HG03342 (cell line): ENCODE data around the gene BGLAP.

Source experiments
- ATAC-seq: cut with Tn5 transposase; IDR thresholded peaks from one replicate; pipeline ENCODE4 v1.9.1; 2021; ENCODE audit warnings: mild to moderate bottlenecking, moderate library complexity; ENCODE audit not compliant: unreplicated experiment

Gene BGLAP

DNA sequence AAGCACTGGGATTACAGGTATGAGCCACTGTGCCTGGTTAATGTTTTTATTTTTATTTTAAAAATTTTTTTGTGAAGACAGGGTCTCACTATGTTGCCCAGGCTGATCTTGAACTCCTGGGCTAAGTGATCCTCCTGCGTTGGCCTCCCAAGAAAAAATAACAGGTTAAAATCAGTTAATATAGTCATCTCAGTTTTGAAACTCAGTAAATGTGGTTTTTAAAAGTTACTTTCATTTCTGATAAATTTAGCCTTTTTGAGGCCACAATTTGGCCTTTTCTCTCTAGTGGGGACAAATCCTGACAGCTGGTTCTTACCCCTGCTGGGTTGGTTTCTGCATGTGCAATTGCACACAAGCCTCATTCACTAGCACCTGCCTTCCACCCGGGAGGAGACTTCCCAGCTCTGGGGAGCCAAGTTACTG lies 15.9 kb upstream of the BGLAP start:
- ATAC-seq = peak; percentile 64

DNA sequence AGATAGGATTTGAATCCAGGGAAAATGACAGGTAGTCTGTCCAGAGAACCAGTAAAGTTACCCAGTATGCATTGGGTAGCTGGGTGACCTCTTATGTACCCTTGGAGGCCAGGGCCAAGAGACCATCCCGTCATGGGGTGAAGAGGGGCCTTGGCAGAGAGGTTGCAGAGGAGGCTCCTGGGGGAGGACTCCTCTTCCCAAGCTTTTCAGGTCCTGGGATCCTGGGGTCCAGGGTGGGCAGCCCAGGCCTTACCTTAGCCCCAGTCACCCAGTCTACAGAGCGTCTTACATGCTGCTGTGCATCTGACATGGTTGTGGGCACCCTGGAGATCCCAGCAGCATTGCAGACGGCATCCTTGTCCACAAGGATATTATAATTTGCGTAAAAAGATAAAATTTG lies 15.2 kb upstream of the BGLAP start:
- peak; percentile 4 for ATAC-seq

DNA sequence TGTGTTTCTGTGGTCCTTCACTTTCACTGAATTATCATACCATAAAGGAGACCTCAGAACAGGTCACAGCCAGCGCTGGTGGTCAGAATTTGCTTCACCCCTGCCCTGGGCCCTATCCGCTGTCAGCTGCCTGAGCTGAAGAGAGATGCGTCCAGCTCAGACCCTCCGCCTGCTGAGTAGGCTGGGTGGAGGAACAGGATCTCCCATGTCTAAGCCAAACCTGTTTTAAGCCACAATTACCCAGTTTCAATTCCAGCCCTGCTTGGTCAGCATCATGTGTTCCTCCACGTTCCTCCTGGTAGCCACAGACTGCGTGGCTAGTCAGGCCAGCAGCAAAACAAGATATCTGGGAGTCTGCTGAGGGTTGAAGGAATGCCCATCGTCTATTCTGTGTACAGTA lies 13.5 kb upstream of the BGLAP start:
- ATAC-seq = no peak

DNA sequence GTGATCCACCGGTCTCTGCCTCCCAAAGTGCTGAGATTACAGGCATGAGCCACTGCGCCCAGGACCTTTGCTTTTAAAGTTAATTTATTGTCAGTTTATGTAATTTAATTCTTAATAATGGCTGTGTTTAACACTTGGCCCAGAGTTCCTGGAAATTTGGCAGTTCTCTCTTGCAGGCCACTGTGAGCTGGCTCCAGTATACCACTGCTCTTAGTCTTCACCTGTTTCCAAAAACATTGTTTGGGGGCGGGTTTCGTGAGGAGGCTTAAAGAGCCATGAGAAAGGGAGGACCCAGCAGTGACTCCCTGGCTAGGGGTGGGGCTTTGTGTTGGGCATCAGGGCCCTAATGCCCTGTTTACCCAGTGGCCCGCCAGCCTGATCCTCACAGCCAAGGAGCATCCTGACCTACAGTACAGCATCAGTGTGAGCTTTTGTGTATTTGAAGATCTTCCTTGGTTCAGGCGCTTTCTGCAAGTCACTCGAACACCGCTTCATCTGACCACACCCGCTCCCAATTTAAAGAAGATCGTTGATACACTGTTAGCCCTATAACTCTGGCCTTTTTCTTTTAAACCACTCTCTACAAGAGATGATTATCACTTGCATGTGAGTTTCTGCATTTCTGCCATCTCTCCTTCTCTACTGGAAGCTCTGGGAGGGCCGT lies 12.0 kb upstream of the BGLAP start:
- ATAC-seq = no peak

DNA sequence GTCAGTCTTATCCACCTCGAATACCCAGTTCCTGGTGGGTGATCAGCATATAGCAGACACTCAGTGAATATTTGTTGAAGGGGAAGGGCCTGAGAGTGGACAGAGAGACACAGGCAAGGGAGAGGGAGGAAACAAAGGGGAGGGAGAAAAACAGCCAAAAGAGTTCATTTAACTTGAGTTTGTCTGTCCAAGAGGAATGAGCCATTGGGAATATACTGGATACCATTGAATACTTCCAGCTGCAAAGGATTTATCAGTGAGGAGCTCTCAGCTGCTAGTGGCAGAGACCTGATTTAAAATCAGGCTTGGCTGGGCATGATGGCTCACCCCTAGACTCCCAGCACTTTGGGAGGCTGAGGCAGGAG lies 11.5 kb upstream of the BGLAP start:
- ATAC-seq = no peak

DNA sequence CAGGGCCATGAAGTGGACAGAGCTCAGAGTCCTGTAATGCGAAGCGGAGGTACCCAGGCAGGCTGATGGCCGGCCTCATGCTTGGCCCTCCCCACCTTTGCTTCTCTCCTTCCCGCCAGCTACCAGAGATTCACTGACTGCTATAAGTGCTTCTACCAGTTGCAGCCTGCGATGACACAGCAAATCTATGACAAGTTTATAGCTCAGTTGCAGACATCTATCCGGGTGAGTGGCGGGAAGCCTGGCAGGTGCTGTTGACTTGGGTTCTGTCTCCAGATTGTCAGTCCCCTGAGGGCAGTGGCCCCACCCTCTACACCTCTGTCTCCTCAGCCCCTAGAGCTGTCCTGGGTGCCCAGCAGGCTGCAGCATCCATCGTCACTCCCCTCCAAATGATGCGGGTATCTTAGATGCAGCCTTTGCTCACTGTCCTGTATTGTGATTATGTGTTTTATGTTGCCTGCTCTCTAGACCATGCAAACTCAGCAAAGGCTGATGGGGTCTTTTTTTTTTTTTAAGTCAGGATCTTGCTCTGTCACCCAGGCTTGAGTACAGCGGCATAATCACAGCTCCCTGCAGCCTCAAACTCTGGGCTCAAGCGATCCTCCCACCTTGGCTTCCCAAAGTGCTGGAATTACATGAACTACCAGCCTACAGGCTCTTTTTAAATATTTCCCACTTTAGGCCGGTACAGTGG lies 9.6 kb upstream of the BGLAP start:
- ATAC-seq = no peak

DNA sequence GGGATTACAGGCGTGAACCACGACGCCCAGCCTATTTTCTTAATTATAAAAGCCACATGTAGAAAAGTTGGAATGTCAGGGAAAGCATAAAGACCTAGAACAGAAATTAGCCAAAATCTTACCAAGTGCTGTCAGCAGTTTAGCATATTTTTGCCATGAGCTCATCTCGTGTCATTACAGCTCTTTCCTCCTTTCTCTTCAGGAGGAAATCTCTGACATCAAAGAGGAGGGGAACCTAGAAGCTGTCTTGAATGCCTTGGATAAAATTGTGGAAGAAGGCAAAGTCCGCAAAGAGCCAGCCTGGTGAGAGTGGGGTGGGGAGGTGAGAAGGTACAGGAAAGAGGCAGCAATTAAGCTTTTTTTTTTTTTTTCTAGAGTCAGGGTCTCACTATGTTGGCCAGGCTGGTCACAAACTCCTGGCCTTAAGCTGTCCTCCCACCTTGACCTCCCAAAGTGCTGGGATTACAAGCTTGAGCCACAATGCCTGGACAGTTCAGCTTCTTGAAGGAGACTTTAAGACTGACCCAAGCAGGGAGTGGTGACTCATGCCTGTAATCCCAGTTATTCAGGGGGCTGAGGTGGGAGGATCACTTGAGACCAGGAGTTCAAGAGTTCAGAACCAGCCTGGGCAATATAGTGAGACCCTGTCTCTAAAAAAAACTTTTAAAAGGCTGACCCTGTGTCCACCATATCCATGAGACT lies 8.4 kb upstream of the BGLAP start:
- ATAC-seq = no peak

DNA sequence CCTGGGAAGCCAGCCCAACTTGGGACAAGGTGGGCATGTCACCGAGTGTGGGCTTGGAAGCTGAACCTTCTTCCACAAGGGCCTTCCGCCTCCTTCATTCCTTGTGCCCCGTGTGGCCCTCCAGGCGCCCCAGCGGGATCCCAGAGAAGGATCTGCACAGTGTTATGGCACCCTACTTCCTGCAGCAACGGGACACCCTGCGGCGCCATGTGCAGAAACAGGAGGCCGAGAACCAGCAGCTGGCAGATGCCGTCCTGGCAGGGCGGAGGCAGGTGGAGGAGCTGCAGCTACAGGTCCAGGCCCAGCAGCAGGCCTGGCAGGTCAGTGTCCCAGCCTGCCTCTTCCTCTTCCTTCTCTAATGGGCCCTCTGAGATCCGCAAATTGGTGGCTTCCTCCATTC lies 5.8 kb upstream of the BGLAP start:
- no peak for ATAC-seq

DNA sequence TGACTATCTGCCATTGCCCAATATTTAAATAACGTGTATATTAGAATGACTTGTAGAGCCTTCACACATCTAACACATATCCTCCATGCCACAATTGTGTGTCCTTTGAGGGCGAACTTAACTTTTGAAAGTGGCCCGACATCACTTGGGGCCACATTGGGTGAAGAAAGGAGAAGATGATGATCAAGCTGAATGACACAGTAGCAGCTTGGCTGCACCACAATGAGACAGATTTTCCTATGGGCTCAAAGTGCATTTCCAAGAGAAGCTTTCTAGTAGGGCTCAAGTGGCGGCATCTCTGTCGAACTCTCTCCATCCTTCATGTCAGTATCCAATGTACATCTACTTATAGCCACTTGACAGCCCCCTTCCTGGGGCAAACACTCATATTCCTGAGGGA lies 3.7 kb upstream of the BGLAP start:
- no peak for ATAC-seq

DNA sequence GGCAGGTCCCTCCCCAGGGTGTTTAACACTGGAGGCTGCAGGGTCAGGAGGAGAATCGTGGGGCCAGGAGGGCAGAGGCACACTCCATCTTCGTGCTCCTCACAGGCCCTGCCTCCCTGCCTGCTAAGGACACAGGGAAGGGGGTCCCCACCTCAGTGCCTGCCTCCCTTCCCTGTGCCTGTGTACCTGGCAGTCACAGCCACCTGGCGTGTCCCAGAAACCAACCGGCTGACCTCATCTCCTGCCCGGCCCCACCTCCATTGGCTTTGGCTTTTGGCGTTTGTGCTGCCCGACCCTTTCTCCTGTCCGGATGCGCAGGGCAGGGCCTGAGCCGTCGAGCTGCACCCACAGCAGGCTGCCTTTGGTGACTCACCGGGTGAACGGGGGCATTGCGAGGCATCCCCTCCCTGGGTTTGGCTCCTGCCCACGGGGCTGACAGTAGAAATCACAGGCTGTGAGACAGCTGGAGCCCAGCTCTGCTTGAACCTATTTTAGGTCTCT lies 623 bp upstream of the BGLAP start:
- no peak for ATAC-seq

DNA sequence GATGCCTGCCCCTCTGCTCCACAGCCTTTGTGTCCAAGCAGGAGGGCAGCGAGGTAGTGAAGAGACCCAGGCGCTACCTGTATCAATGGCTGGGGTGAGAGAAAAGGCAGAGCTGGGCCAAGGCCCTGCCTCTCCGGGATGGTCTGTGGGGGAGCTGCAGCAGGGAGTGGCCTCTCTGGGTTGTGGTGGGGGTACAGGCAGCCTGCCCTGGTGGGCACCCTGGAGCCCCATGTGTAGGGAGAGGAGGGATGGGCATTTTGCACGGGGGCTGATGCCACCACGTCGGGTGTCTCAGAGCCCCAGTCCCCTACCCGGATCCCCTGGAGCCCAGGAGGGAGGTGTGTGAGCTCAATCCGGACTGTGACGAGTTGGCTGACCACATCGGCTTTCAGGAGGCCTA lies 754 bp downstream of the BGLAP start:
- no peak for ATAC-seq

DNA sequence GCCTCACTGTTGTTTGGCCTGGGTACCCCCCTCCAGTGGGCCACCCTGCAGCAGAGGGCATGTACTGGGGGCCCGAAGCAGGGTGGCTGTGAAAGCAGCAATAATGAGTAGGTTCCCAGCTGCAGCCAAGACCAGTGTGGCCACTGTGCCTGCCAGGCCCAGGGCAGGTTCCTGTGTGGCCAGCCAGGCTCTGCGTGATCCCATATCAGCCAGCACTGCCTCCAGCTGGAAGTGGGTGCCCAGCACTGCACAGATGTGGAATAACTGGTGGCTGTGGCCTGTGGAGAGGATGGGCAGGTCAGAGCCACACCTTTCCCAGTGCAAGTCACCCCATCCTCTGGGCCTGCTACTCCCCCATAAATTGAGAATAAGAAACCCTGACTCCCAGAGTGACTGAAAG lies 2.1 kb downstream of the BGLAP start:
- no peak for ATAC-seq

DNA sequence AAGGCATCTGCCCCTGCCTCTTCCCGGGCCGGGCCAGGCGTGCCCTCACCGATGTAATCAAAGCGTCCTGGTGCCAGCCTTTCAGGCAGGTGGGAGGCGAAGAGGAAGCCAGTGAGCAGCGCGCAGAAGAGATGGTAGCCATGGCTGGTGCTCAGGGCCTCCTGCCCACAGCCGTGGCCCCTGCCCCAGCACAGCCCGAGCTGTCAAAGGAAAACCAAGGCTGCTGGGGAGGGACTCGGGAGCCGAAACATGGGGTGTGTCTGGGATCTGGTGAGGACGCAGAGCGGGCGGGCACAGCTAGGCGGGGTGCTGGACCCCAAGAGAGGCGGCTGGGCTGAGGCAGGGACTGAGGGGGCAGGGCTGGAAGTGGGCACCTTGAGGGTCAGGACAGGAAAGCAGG lies 2.7 kb downstream of the BGLAP start:
- ATAC-seq = no peak

DNA sequence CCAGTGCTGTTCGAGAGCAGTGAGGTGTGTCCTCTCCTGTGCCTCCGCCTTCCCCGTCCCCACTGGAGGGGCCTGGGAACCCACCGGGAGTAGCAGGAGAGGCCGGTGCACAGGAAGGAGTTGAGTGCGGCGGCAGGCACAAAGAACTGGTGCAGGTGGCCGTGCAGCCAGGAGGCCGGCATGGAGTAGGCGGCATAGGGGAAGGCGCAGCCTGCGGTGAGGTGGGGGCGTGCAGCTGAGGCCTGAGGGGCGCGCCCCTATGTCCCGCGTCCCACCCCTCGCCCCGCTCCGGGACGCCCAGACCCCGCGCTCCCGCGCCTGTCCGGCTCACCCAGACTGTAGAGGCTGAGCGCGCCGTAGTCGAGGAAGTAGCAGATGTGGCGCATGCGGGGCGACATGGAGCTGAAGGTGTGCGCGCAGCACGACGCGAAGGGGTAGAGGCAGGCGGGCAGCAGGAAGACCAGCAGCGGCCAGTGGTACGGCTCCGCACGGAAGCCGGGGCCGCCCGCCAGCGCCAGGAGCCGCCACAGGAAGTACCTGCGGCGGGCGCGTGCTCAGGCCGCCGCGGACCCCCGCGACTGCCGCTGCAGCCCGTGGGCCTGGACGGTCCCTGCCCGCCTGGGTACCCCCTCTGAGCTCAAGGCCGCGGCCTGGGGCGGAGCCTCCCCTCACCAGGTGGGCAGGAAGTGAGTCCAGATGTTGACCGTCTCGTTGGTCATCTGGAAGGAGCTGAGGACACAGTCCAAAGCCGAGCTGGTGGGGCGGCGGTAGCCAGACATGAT lies 3.7 kb downstream of the BGLAP start:
- no peak for ATAC-seq

DNA sequence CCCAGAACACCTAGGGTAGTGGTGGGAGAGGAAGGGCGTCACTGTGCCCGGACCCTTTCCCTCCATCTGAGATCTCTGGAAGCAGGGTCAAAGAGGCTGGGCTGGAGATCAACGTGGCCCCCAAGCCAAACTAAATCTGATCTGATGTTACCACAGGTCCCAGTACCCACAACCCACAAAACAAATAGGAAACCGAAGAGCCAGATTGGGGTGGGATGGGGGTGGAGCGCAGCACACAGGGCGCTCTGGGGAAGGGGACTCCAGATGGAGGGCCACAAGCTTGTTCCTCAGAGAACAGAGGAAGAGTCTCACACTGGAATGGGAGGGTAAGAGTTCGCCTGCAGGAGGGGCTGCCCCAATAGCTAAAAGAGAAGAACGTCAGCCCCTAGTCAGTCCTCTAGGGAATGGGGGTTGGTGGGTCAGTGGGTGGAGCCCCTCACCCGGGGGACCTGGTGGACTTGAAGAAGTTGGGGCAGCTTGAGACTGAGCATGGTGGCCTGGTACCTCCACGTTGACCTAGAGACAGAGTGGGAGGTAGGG lies 4.3 kb downstream of the BGLAP start:
- no peak for ATAC-seq

DNA sequence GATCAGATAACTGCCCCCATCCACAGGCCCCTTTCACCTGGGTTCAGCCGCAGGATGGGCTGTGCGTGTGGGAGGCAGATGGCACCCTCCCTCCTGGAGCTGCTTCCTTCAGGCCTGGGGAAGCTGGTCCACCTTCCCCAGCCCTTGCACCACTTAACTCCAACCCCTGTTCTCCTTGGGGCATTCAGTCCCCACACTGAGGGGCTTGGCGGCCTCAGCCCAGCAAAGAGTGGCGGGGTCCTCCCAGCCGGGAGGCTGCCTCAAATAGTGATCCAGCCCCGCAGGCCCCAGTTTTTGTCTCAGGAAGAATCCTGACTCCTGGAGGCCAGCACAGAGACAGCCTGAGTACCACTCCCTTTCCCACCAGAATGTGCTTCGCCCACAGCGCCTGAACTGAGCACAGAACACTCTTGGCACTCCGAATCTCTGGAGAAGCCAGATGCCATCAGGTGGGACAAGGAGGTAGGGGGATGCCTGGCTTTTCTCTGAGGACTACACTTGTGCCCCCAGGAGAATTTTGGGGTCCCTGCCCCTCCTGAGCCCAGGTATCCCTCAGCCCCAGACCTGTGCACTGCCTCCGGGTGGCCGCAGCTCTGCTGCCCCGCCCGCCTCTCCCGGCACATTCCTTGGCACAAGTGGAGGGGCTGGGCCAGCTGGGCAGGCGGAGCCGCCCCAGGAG lies 4.9 kb downstream of the BGLAP start:
- no peak for ATAC-seq

DNA sequence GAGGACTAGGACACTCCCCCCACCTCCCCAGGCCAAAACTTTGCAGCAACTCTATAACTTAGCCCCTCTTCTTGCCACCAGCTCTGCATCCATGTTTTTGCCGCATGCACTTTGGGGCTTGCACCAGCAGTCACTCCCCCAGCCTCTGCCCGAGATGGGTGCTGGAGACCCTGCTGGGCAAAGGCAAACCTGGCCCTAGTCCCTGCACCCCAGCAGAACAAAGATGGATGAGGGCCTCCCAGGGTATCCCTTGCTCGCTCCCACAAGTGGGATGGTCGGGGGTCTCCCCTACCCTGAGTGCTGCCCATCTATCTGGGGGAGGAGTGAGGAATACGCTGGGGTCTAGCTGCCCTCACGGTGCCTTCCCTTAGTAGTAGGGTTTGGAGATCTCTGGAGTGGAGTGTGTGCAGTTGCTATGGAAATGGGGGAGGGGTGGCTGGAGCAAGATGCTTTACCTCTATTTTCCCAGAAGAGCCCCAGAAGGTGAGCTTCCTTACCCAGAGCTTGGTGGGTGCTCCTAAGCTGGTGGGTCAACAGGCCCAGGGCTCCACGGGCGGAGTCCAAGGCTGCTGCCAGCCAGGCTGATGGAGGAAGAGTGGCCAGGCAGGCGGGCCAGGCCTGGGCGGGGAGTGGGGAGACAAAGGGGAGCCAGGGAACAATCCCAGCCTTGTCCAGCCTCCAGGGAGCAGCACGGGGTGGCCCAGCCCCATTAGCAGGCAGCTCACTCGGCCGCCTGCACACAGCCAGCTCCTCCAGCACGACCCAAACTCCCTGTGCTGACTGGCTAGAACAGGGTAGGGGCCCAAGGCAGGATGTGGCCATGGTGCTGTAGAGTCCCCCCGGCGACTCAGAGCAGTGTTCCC lies 5.7 kb downstream of the BGLAP start, which contains the start of gene PAQR6:
PAQR6 (minus strand) TSS at position 597 of the 863 bp plus-strand sequence. CDS start 1,325 bp downstream, outside the sequence.
- no peak for ATAC-seq

DNA sequence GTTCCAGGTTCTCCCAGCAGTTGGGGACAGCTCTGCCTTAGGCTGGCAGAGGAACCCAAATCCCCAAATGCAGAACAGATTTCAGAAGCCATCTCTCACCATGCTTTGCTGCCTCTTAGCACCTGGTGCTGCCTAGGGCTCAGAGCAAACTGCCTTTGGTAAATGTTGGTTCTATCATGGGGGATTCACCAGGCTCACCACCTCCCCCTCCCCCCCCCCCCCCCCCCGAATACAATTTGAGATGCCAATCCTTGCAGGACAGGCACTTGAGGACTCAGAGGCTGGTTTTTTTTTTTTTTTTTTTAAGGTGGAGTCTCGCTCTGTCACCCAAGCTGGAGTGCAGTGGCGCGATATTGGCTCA lies 6.3 kb downstream of the BGLAP start:
- no peak for ATAC-seq

DNA sequence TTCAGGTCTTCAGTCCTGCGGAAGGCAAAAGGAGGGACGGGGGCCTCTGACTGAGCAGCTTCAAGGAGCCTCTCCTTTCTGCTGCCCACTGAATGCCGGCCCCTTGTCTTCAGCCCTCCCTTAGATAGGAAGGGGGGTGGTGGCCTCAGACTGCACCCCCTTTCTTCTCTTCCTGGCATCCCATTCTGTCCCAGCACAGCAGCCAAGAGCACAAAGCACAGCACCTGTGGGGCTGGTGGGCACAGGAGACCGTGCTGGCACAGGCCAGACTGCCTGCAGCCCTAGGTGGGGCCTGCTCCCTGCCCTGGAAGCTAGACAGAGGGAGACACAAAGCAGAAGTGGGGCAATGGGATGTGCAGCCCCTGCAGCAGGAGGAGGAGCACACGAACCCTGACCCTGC lies 7.6 kb downstream of the BGLAP start:
- ATAC-seq = no peak

DNA sequence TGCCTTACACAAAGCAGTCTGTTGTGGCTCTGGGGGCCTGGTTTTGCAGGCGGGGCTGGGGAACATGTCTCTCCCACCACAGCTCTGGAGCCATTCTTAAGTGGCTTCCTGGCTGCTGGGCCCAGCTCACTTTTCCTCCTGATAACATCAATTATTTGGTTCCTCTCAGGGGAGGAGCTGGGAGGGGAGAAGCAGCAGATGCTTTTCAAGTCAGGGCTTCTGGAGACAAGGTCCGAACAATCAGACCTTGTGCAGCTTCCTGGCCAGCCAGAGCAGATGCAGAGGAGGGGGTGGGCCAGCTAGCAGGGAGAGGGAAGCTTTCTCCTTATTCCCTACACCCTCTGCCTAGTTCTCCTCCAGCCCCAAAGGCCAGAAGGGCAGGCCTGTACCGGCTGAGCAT lies 9.5 kb downstream of the BGLAP start:
- no peak for ATAC-seq
